Measurements from ENCODE around the gene PEAK3. TPM values are rescaled to one million over a fixed set of nuclear protein-coding genes. Genes with fewer than 3 reads are reported as not detected.

Gene PEAK3
- total and polyA plus RNA-seq, 10 of the 15 experiments (the other 5 are each of a cell fraction or from before 2014, with no cell fraction given), result 0.03 to 0.10 (median 0.05) TPM; not detected in 7

GRCh38 chr19:2227415-2228156 lies 54.4 kb downstream of the PEAK3 start:
- intact Hi-C loops (cut with micrococcal nuclease; ENCODE audit: unreplicated experiment) (no loop called here), in situ Hi-C loops (cut with MboI) (no loop called here)
- ChIA-PET SMC1A (ENCODE audit: uncharacterized antibody, unreplicated experiment) (no interaction called here), CTCF (interaction anchor here (0.5 to 2.0 kb wide), 2 partner anchors 51 to 72 kb away, joined by 3 to 6 read pairs; no protein-coding TSS in a partner anchor), RAD21 (ENCODE audit: unreplicated experiment) (interaction anchor here (0.9 to 1.5 kb wide), 3 partner anchors 8 to 72 kb away, joined by 3 to 4 read pairs (median 3); partner anchors contain the start of gene PLEKHJ1), POLR2A (interaction anchor here (1.0 kb wide), 1 partner anchor 60 kb away, joined by 5 read pairs; no protein-coding TSS in a partner anchor)
- 6% methylated on average over 39 of the region's 67 CpGs for WGBS (ENCODE audit: insufficient coverage, insufficient replicate concordance, low lambda C conversion rate, missing lambda C conversion rate)
- H3K9me3 ChIP-seq (replicated peaks; ENCODE audit: control insufficient read depth, insufficient read depth, low read length), result no peaks in the 10 kb centered on the region
- H3K36me3 ChIP-seq (ENCODE audit: control insufficient read depth in 2 of 2, insufficient read depth in 2 of 2, low read length in 1 of 2), result peaks cover 0 to 41% of the 10 kb centered on the region in 2 experiments; a peak in 3 of 4 replicates
- H3K27ac ChIP-seq (ENCODE audit: control insufficient read depth, insufficient read depth), result no peak overlapping the region
- DNase-seq (ENCODE audit: low read depth, low spot score), result no peak
- H3K4me1 ChIP-seq (ENCODE audit: control insufficient read depth, insufficient read depth, low read length), result no peaks in the 10 kb centered on the region; the same call in 1 of the 2 replicates
- TF ChIP-seq RBBP5 (conservative IDR thresholded peaks at IDR 0.05) (no peak), MTA3 (IDR thresholded peaks at IDR 0.05; ENCODE audit: borderline replicate concordance, low read length) (no peak), SRF (IDR thresholded peaks at IDR 0.05; ENCODE audit: low read depth in 2 of 2, low read length in 2 of 2) (no peak), ZNF274 (IDR thresholded peaks at IDR 0.05; ENCODE audit: insufficient read depth, insufficient read length) (no peak), CTCF (IDR thresholded peaks at IDR 0.05 in 2 of 3, conservative IDR thresholded peaks at IDR 0.05 in 1 of 3; ENCODE audit: control insufficient read depth in 2 of 3, extremely low read depth in 1 of 3, insufficient read depth in 1 of 3, low read depth in 3 of 3, low read length in 3 of 3) (peak in 2 of 3 experiments; percentile 31 to 34; a peak in 3 of 6 replicates), NFYA (IDR thresholded peaks at IDR 0.05; ENCODE audit: borderline replicate concordance, low read depth, low read length) (no peak), NRF1 (conservative IDR thresholded peaks at IDR 0.05; ENCODE audit: low read depth, low read length) (no peak), FOXK2 (IDR thresholded peaks at IDR 0.05) (no peak), SPI1 (IDR thresholded peaks at IDR 0.05; ENCODE audit: borderline replicate concordance, insufficient read depth, low read depth, low read length) (peak; percentile 74; the same call in 1 of the 2 replicates), MTA2 (IDR thresholded peaks at IDR 0.05; ENCODE audit: low read depth) (no peak), FOXM1 (IDR thresholded peaks at IDR 0.05; ENCODE audit: low read depth, low read length) (no peak), HDAC2 (IDR thresholded peaks at IDR 0.05) (no peak), JUND (IDR thresholded peaks at IDR 0.05; ENCODE audit: low read depth, low read length) (no peak), BHLHE40 (IDR thresholded peaks at IDR 0.05; ENCODE audit: borderline replicate concordance in 1 of 2, low read depth in 2 of 2, low read length in 1 of 2) (peak; percentile 48 to 65; a peak in 2 of 4 replicates), DPF2 (IDR thresholded peaks at IDR 0.05) (0 out of 2 replicates have a peak, but pooled peaks have one; percentile 34)
- H3K4me3 ChIP-seq, result no peak overlapping the region
- no peak overlapping the region for H3K4me2 ChIP-seq (ENCODE audit: control insufficient read depth, insufficient read depth)
- H3K79me2 ChIP-seq (ENCODE audit: control insufficient read depth, insufficient read depth, low read length), result no peaks in the 10 kb centered on the region
- no peak overlapping the region for H3K9ac ChIP-seq (ENCODE audit: control insufficient read depth, insufficient read depth, low read length)
- ATAC-seq, result peak; percentile 75
- BruUV-seq (replicated peaks), result no TSS peak
- no peak for FAIRE-seq
- no peaks in the 10 kb centered on the region for H4K20me1 ChIP-seq (ENCODE audit: control insufficient read depth, insufficient read depth)
- no peaks in the 10 kb centered on the region for H3K27me3 ChIP-seq (replicated peaks in 1 of 2; ENCODE audit: control insufficient read depth in 2 of 2, insufficient read depth in 2 of 2, low read length in 1 of 2)
- H2AFZ ChIP-seq (ENCODE audit: control insufficient read depth, low read depth, low read length), result no peak overlapping the region
